GM04503 (cell line): ENCODE measurements around the gene PSAT1.
A peak's percentile ranks its signal among the peaks of the same experiment; 100 is the strongest.
"Not testable (repeated sequence)": the region's sequence is repeated elsewhere in the genome, so short reads cannot be mapped to it uniquely, and the experiment has no call there.

Experiments
- DNase-seq: peaks from one replicate; pipeline ENCODE4 v3.0.0-alpha.2; 2012; ENCODE audit warnings: low read depth

PSAT1 gene

DNA sequence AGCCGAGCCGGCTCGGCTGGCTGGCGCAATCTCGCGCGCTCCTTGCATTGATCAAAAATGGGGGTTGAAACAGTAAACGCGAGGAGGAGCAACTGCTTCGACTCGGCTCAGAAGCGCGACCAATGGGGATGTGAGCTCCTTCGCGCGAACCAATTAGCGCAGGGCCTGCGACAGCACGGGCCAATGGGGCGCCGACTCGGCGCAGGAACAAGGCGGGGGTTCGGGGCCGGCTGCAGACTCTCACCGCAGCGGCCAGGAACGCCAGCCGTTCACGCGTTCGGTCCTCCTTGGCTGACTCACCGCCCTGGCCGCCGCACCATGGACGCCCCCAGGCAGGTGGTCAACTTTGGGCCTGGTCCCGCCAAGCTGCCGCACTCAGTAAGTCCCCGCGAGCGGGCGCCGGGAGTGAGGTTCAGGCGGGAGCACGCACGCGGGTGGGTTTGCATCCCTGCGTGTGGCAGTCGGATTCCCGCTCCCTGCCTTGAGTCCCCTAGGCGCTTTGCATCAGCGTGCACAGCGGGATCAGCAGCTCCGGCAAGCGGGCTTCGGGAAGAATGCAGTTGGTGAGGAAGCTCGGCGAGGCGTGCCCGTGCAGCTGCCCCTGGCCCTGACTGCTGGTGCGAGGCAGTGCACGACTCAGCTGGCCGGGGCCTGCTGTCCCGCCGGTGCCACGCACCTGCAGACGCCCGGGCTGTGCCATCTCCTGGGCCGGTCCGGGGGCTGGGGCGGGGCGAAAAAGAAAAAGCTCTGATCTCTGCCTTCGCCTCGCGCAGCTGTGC lies at the start of gene PSAT1:
Gene PSAT1, plus strand, starts transcription at position 233 of the 779 bp plus-strand sequence. Its CDS starts 86 bp downstream, at position 319.
- DNase-seq = peak; percentile 86

DNA sequence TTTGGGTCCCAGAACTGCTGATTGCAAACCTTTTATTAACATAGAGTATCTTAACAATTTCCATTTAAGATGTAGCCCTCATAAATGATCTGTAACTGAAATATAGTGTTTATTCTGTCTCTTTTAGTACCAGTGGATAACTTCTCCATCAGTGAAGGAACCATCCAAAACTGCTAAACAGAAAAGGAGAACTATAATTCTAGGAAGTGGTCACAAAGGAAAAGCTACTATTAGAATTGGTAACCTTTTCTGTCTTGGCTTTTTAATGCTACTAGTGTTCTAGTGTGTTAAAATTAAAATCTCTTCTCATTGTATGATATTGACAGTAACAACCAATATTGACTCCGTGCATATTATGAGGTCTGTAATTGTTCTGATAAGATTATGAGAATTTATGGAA lies 48.3 kb upstream of the PSAT1 start:
- no peak for DNase-seq

DNA sequence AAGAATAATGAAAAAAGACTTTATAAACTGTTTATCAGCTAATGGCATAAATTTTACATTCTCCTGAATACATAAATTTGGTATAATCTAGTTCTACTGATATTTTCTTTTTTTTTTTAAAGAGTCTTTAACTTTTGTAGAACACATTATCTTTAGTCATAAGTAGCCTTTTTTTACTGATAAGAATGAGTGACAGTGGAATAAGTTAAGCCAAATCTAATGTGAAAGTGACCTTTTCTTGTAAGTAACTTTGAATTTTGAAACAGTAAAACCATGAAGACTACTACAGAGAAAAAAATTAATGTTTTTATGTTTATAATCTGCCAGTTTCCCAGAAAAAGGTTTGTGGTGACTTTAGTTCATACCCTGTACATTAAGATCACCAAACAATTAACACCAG lies 47.4 kb upstream of the PSAT1 start:
- DNase-seq = no peak

DNA sequence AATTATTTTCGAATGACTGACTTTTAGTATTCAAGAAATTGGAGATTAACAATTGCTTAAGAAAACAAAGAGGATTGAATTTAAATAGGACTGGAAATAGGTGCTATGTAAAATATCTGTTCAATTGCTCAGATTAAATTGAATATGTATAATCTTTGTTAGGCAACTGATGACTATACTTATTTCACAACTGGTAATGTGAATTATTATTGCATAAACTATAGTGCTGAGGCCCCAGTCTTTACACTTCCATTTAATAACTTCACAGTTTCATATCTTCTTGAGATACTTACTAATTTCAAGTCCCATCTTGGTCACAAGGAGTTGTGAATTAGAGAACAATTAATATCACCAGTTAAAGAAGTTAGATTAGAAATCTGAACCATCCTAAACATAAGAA lies 44.3 kb upstream of the PSAT1 start:
- DNase-seq = no peak

DNA sequence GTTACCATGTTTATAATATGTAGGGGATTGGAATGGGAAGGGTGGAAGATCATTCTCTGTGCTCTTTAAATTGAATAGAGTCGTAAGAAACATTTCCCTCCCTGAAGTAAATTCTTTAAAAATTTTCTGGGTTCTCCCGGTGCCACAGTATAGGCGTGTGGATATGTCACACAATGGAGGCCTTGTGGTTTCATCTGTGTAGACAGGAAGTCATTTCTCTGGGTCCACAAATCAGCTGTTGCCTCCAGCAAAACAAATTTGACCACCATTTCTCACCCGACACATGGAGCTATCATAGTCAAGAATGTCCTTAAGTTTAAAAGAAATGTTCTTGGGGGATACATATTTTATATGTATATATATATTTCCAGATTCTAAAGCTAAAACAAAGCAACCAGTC lies 43.6 kb upstream of the PSAT1 start:
- no peak for DNase-seq

DNA sequence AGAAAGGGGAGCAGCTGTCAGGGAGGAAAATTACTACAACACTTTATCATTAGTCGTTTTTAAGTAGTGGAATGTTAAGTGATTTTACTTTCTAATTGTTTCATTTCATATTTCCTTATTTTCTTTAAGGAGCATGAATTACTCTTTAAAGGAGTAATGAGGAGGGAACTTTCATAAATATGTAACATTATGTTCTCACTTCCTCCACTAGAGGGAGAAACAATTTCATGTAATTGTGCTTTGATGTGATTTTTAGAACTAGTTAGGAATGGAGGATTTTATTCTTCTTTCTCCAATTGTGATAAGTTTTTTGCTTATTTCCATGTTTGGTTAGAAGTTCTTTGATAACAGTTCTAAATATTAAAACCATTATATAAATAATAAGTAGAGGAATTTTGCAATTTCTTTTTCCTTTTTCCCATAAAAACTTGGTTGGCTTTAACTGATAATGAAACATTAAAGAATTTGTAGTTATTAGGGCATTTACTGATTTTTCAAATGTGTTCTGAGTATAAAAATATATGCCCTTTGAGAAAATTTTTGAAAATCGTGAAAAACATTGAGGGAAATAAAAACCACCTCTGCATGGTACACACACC lies 35.4 kb upstream of the PSAT1 start:
- DNase-seq = no peak

DNA sequence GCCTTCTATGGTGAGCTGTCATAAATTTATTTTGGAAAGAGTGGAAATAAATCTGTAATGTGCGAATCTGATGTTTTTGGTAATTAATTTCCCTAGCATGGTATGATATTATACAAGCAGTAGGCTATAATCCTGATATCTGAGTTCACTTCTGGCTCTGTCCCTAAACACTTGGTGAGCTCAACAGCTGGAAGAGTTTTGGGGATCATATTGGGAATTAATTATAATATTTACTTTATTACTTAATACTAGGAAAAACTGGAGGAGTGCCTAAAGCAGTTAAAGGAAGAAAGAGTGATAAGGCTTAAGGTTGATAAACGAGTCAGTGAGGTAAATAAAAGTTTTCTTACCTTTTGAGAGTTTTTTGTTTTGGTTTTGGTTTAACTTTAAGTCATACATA lies 34.3 kb upstream of the PSAT1 start:
- no peak for DNase-seq

DNA sequence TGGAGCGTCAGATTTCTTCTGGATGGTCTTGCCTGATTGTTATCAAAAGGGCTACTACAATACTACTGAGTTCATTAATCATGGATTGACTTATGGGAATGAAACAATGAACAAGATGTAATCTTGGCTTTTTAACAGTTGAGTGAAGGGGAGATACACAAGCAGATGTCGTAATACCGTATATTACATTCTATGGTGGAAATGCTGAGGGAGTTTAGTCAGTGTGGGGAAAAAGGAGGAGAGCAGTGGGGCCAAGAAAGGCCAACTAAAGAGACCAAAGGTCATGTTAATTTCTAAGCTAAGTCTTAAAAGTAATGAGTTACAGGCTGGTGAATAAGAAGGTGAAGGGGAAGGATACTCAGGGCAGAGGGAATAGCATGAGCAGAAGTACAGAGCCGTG lies 29.0 kb upstream of the PSAT1 start:
- no peak for DNase-seq

DNA sequence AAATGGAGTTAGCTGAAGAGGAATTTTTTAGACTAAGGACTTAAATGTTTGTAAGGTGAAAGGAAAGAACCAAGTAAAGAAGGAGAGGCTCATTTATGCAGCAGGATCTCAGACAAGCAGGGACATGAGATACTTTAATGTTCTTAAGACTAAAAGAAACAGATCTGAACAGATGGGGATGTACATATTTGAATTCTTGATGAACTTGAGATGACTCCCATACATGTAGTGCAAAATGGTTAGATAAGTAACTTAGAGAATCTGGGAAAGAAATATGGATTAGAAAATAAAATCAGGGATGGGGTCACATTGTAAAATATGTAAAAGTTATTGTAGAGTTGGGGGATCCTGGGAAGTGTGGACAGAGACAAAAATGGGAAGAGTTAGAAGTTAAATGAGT lies 27.1 kb upstream of the PSAT1 start:
- no peak for DNase-seq

DNA sequence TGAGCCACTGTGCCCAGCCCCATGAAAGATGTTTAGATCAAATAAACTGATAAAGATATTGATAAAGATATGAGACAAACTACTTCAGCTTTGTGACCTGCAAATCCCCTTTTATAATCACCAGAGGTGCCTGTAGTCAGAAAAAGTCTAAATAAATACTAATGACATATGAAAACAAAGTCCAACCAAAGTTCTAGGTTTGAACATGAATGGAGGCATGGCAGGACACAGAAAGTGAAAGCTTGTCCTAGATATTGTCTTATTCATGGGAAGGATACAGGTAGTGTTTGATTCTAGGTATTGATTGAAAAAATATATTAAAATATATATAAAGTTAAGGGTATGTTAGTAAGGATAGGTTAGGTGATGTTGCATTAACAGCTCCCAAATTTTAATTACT lies 24.6 kb upstream of the PSAT1 start:
- DNase-seq = no peak

DNA sequence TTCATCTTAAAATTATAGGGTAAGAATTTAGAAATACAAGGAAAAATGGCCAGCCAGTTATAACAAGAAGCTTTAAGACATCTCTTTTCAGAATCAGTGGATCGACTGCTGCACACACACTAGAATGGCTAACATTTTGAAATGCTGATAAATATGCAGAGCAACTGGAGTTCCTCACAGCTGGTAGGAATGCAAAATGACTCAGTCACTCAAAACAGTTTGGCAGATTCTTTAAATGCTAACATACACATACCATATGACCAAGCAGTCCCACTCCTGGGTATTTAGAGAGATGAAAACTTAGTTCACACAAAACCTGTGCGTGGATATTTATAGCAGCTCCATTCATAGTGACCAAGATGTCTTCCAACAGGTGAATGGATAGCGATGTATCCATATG lies 23.2 kb upstream of the PSAT1 start:
- DNase-seq = no peak

DNA sequence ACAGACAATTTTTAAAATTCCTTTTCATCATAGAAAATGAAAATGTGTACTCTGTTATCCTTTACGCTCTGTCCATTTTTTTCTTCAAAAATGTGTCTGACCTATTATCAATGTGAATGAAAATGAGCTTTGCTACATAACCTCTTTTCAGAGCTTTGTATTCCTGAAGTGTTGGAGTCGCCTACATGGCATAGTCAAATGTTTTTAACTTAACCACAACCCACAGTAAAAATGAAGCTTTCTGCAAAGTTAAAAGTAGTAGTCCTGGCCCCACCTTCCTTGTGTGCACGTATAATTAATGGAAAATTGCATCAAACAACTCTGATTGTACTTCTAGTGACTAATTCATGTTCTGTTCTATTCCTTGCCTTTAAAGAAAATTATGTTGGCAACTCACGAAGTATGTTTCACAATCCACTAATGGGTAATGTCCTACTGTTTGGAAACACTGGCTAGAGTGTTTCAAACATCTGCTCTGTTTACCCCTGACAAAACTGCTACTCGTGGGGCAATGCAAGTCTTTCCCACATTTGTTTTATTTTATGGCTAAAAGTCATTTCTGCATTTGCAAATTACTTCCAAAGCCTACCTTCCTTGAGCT lies 18.6 kb upstream of the PSAT1 start:
- DNase-seq = peak; percentile 77

DNA sequence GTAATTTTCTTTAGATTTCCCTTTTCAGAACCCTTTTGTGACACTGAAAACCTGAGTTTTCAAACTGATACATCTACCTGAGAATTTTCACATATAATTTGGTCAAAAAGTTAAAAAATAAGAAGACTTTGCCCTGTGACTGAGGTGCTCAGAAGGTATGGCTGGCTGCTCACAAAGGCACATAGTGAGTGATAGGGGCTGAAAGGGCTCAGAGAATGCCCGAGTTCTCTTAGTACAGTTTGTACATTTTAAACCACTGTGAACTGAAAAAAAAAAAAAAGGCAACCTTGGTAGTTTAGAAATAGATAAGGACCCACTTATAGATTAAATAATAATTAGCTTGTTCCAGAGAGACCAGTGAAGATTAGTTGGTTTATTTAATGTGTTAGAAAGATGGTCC lies 18.1 kb upstream of the PSAT1 start:
- DNase-seq = no peak

DNA sequence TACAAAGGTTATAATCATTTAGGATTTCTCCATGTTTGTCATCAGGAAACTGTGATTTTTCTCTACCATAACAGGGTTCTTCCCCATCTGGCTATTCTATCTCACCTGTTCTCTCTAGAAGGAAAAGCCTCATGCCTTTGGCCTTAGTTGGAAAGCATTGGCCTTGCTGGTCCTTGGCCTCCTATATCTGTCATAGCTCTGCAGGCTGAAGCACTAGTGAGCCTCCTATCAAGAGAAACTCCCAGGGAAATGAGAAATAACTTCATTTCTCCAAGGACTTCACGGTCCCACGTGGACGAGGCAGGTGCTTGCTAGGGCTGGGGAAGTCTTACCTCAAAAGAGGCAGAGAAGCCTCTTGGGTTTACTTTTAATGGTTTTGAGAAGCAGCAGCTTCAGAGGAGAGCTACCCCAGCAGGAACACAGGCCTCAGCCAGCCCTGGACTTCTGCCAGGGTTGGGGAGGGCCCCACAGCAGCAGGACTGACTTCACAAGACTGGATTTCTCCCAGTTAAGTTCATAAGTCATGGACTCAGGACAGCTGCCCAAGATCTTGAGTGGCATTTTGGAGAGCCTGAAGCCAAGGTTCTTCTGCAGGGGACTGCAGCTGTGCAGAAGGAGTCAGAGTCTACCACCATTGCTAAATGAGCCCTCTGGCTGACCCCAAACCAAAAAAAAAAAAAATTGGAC lies 15.8 kb upstream of the PSAT1 start:
- no peak for DNase-seq

DNA sequence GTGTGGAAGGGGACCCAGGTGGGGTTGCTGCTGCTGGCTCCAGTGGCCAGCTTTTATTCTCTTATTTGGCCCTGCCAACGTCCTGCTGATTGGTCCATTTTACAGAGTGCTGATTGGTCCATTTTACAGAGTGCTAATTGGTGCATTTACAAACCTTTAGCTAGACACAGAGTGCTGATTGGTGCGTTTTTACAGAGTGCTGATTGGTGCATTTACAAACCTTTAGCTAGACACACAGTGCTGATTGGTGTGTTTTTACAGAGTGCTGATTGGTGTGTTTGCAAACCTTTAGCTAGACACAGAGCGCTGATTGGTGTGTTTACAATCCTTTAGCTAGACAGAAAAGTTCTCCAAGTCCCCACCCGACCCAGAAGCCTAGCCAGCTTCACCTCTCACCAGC lies 12.7 kb upstream of the PSAT1 start:
- DNase-seq = not testable (repeated sequence)

DNA sequence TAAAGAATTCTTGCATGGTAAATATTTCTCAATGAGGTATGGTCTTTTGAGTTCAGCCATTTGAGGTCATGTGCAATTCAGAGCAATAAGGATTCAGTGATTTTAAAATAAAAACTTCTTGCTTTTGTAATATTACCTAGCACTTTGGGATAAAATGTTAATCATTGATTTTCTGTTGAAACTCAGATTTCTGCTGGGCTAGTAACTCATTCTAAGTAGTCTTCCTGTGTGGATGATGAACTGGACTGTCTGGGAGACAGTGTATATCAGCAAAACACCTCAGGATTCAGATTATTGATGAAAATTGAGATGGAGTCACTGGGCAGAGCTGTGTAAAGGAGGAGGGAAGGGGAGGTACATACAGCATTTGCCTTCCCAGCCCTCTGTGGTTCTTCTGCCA lies 10.8 kb upstream of the PSAT1 start:
- no peak for DNase-seq

DNA sequence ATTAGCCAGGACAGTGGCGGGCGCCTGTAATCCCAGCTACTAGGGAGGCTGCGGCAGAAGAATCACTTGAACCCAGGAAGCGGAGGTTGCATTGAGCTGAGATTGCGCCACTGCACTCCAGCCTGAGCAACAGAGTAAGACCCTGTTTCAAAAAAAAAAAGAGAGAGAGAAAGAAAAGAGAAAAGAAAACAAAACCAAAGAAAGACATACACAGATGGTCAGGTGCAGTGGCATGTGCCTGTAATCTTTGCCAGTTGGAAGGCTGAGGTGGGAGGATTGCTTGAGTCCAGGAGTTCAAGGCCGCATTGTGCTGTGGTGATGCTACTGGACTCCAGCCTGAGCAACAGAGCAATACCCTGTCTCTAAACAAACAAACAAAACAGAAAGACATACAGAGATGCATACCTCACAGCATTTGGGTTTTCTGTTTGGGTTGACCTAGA lies 10.0 kb upstream of the PSAT1 start:
- no peak for DNase-seq

DNA sequence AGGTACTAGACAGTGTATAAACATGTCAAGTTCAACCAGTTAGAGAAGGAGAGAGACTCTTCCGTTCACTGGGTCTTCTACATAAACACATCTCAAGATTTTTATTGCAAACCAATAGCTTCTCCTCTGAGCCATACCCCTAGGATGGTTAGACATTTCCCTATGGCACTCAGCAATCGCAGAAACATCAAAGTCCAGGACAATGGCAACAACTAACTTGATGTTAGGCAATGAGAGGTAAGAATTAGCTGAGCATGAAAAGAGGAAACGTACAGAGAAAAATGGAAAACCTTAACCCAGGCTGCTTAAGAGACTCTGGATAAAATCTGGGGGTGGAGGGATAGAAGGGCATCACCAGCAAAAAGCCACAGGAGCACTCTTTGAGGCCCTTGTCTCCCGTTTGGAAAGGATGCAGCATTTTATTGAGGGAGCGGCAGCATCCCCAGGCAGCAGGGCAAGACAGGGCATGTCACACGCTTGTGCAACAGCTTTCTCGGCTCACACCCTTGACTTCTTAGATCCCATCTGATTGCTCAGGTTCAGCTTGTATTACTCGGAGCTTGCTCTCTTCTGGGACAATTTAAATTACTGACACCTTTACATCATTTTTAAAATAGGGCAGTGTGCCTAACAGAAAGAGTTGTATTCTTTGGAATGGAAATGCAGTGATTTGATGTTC lies 8.6 kb upstream of the PSAT1 start:
- DNase-seq = no peak

DNA sequence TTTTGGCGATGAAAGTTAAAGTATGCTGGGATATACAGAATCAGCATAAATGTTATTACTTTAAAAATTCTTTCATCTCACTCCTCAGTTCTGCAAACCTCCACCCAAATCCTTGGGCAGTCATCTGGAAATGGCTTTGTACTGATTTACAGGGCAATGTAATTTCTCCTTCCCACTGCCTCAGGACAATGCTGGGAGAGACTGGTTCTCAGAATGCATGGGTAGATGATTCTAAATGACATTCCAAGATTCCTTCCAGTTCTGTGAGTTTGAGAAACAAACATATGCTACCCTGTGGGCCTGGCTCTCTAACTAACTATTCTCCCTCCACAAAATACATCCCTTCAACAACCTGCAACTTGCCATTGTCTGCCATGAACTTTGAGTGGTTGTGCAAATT lies 7.5 kb upstream of the PSAT1 start:
- no peak for DNase-seq

DNA sequence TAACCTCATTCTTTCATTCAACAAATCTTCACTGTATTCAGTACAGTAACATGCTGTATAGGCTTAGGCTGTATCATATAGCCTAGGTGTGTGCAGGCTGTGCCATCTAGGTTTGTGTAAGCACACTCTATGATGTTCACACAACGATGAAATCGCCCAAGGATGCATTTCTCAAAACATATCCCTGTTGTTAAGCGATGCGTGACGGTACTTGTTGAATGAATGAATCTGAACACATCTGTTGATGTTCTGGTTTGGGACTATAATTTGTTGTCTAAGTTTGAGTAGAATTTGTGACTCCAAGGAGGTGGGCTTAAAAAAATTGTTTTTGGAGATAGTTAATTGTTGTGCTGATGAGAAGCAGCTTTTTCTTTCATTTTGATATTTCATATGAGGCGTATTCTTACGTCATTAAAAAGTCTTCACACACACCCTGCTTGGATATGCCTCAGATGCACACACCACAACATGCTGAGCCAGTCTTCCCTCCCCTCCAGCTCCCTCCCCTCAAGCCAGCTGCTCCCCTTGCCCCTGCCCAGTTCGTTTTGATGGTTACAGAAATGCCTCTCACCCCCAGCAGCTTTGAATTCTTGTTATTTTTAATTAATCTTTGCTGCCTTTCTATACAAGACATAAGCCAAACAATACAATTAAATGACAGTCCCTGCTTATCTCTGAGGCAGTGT lies 5.5 kb upstream of the PSAT1 start:
- DNase-seq = no peak

DNA sequence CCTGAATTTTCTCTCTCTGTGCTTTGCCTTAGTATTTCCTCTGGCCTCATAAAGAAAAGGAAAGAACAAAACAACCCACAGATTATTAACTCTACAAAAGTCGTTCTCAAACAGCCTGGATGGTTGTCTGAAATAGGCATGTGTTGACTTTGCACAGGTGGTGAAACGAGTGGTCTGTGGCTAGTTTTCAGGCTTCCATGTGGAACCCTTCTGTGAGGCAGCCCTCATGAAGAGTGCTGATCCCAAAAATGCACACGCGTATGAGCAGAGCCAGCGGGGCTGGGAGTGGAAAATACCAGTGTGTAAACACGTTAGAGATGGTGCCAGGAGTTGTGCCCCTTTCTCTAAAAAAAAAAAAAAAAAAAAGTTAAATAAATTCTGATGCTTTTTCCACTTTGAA lies 4.9 kb upstream of the PSAT1 start:
- no peak for DNase-seq
